ENCODE measurements around the gene ZDHHC19.
"Not testable (repeated sequence)": the region's sequence is repeated elsewhere in the genome, so short reads cannot be mapped to it uniquely, and the experiment has no call there.

Gene ZDHHC19

GRCh38 chr3:196198771-196199753 lies 12.1 kb downstream of the ZDHHC19 start:
- no peak for DNase-seq

GRCh38 chr3:196198081-196198675 lies 13.0 kb downstream of the ZDHHC19 start:
- DNase-seq: no peak

- DNase-seq: no peak
Measured at GRCh38 chr3:196197524-196197923, 13.7 kb downstream of the ZDHHC19 start.

- no peak for DNase-seq
Measured at GRCh38 chr3:196195664-196196265, 15.4 kb downstream of the ZDHHC19 start.

GRCh38 chr3:196194542-196194915 lies 16.7 kb downstream of the ZDHHC19 start:
- DNase-seq: no peak

- no peak for DNase-seq
Measured at GRCh38 chr3:196193736-196194541, 17.3 kb downstream of the ZDHHC19 start.

GRCh38 chr3:196193133-196193735 lies 18.0 kb downstream of the ZDHHC19 start:
- no peak for DNase-seq

GRCh38 chr3:196192524-196193051 lies 18.6 kb downstream of the ZDHHC19 start:
- DNase-seq: no peak

GRCh38 chr3:196192036-196192523 lies 19.1 kb downstream of the ZDHHC19 start:
- DNase-seq: no peak

GRCh38 chr3:196189566-196190347 lies 21.4 kb downstream of the ZDHHC19 start:
- DNase-seq: no peak

GRCh38 chr3:196186651-196187573 lies 24.3 kb downstream of the ZDHHC19 start:
- DNase-seq: no peak

- no peak for DNase-seq
Measured at GRCh38 chr3:196184881-196185280, 26.3 kb downstream of the ZDHHC19 start.

- DNase-seq: not testable (repeated sequence)
Measured at GRCh38 chr3:196184169-196184432, 27.1 kb downstream of the ZDHHC19 start.

- DNase-seq: no peak
Measured at GRCh38 chr3:196181127-196181546, 30.1 kb downstream of the ZDHHC19 start.

- DNase-seq: no peak
Measured at GRCh38 chr3:196180346-196180745, 30.9 kb downstream of the ZDHHC19 start.

- no peak for DNase-seq
Measured at GRCh38 chr3:196179380-196180308, 31.6 kb downstream of the ZDHHC19 start.

- no peak for DNase-seq
Measured at GRCh38 chr3:196178993-196179379, 32.2 kb downstream of the ZDHHC19 start.

- no peak for DNase-seq
Measured at GRCh38 chr3:196177967-196178366, 33.2 kb downstream of the ZDHHC19 start.

GRCh38 chr3:196177567-196177966 lies 33.6 kb downstream of the ZDHHC19 start:
- DNase-seq: no peak
